Ureter (tissue), 1 donor: ENCODE measurements around the gene PF4V1. TPM values are rescaled to one million over a fixed set of nuclear protein-coding genes. Genes with fewer than 3 reads are reported as not detected.

Experiments
- DNase-seq: peaks from one replicate; pipeline ENCODE4 v3.0.0-alpha.2; 2020; ENCODE audit warnings: low spot score
- total RNA-seq: library from RNA; stranded (reverse); gene quantifications from one replicate; pipeline ENCODE4 v1.2.4, GENCODE V29; 2023
- donor health status: DM: yes; HTN: yes; CAD: no.

Gene PF4V1
- total RNA-seq, 1 donor from 2014 or later: not detected

DNA sequence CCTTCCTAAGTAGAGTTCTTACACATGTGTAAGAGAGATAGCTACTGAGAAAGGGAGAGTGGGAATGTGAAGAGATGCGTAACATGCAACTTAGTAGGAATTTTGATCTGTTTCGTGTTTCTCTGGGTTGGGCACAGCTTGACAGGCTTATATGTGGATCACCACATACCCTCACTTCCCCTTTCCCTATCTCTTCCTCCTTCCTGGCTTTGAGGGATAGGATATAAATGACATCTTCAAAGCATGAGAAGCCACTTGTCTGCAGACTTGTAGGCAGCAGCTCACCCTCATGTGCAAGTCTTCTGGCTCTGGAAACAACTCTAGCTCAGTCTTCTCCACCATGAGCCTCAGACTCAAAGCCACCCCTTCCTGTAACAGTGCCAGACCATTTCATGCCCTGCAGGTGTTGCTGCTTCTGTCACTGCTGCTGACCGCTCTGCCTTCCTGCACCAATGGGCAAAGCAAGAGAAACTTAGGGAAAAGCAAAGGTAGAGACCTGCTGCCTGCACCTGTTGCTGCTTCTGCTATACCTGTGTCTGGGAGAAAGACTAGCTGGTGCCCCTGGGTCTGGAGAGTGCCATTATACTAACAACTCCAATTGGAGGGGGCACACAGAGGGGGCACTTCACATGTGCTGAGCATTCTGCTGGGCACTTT lies 5.4 kb upstream of the PF4V1 start:
- DNase-seq: no peak

DNA sequence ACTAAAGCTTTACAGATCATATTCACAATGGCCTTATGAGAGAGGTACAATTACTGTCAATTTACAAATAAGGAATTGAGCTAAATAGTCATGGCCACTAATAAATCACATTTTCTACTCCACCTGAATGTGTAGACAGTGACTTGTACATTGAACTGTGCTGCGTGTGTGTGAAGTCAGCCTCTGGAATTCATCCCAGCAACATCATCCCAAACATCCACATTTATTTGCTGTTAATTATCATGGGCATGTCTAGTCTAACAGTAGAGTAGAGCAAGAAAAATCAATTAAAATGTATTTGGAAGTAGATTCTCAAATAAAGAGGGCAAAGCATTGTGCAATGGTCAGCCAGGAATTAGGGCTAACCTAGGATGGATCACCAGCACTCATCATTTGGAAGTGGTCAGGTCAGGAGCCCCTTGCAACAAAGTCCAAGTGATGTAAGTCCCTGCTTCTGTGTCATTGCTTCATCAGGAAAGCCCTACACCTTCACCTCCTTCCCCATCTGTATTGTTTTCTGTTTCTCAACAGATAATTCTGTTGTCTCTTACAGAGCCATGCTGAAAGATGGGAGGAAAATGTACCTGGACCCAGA lies 4.8 kb upstream of the PF4V1 start:
- DNase-seq: no peak

DNA sequence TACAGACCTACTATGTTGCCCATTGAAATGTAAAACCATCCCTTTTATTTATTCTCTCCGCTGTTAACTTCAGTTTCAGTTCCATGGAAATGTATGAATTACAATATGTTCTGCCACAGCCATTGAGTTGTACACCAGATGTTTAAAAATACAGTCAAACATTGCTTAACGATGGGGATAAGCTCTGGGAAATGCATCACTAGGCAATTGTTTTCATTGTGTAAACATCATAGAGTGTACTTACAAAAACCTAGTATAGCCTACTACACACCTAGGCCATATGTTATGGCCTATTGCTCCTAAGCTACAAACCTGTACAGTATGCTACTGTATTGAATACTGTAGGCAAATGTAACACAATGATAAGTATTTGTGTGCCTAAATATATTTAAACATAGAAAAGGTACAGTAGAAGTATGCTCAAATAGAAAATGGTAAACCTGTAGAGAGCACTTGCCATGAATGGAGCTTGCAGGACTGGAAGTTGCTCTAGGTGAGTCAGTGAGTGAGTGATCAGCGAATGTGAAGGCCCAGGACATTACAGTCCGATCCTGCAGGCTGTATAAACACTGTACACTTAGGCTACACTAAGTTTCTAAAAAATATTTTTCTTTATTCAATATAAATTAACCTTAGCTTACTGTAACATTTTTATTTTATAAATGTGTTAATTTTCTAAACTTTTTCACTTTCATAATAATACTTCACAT lies 2.7 kb upstream of the PF4V1 start:
- no peak for DNase-seq

DNA sequence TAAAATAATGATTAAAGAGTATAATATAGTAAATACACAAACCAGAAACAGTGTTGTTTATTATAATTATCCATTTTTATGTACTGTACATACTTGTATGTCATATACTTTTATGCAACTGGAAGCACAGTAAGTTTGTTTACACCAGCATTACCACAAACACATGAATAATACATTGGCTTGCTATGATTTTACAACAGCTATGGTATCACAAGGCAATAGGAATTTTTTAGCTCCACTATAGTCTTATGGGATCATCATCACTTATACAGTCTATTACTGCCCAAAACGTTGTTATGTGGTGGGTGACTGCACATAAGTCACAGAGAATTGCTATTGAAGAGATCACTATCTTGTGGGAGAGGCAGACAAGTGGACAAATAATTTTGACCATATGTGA lies 1.8 kb upstream of the PF4V1 start:
- DNase-seq: no peak

DNA sequence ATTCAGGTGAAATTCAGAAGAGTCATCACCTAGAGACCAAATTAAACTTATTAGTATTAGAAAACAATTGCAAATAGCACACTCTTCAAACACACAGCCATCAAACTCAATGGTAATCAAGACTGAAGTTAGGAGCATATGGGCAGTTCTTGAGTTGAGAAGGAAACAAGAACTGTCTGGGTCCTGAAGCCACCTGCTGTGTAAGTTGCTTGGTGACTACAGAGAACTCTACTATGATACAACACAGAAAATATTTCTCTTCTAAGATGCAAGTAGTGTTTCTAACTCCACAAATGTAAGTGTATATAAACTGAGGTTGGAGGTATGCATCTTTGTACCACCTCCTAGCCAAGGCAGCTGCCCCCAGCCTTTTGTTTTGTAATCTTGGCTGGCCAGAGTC lies 325 bp upstream of the PF4V1 start:
- DNase-seq: no peak

DNA sequence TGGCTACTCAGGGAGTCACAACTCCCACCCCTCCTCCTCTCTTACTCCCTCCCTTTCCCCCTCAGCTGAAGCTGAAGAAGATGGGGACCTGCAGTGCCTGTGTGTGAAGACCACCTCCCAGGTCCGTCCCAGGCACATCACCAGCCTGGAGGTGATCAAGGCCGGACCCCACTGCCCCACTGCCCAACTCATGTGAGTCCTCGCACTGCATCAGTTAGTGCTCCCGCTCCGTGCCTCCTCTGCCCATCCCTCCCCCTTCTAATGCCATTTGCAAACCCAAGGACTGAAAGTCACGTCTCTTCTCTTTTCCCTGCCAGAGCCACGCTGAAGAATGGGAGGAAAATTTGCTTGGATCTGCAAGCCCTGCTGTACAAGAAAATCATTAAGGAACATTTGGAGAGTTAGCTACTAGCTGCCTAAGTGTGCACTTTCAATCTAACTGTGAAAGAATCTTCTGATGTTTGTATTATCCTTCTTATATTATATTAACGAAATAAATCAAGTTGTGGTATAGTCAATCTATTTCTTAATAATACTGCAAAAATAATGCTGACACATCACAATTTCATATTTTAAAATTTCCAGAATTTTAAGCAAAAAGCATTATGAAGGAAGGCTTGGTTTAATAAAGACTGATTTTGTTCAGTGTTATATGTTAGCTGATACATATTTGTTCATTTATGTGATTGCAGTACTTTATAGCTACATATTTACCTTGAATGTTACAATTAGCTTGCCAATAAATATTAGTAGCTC lies 800 bp downstream of the PF4V1 start:
- no peak for DNase-seq

DNA sequence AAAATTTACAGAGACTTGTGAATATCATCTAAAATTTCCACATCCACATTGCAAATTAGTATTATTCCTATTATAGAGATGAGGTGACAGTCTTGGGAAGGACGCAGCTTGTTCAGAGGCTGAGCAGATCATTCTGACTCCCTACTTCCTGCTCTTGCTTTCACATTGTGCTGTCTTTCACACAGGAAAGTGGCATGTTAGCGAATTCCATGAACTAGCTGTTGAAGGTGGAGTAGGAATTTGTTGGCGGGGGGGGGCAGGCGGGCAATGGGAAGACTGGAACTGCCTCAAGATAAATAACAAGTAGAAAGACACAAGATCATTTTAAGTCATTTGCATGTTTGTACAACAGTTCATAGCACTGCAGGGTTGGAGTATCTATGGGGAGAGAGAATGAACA lies 2.3 kb downstream of the PF4V1 start:
- DNase-seq: no peak

DNA sequence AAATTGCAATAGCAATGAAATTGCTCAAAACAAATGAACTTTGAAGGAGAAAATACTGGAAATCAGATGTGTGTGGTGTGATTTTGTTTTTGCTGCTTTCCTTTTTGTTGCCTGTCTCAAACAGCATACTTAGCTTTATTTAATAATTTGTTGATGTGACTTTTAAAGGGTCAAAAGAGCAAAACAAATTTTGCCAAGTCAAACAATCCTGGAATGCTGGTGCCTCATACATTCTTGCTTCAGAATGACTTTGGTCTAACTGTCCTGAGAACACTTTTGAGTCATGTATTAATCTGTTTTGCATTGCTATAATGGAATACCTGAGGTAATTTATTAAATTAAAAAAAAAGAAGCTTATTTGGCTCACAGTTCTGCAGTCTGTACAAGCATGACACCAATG lies 3.4 kb downstream of the PF4V1 start:
- DNase-seq: no peak

DNA sequence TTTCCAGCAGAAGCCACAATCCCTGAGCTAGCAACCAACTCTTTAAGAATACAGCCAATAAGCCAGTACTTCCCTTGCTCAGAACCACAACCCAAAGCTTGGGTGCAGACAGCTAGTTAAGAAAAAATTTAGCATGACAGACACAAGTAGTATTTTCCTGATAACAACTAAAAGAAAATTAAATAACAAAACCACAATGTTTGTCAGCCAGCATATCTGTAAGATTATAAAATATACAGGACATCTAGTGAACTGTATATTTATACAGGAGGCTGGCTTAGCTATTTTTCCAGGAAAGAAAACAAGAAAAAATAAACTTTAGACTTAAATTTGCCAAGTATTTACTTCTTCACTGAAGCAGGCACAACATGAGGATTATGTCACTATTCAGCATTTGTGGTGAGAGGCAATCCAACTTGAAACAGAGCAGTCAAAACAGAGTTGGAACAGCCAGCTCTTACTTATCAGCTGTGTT lies 6.6 kb downstream of the PF4V1 start:
- no peak for DNase-seq

DNA sequence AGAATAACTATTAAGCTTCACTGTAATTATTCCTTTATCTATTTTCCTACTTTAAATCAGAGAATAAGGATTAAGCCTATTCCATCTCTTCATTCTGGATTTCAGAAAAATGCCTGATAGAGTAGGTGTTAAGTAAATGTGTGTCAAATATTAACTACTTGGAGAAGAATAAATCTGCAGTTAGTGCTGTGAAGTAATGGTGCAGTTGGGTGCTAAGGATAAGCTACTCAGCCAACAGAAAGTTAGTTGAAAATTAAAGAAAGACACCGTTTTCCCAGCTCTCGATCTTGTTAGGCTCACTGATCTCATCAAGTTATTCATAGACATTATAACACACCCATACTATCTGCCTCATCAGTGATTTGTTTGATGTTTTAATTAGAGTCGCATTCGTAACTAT lies 7.1 kb downstream of the PF4V1 start:
- no peak for DNase-seq

DNA sequence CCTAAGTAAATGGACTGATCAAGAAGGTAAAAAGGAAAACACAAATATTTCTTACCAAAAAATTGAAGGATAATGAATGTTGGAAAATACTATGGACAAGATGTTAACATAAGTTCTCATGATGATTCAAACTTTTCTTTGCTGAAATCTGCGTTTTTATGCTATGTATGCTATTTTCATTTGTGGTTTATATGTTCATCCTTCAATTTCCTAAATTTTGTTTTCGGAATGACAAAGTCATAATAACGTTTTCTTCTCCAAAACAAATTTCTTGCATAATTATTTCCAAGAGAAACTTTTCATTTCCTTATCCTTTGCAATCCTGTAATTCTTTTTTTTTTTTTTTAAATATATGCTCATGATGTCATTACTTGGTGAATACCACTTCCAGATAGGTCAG lies 7.8 kb downstream of the PF4V1 start:
- DNase-seq: no peak

DNA sequence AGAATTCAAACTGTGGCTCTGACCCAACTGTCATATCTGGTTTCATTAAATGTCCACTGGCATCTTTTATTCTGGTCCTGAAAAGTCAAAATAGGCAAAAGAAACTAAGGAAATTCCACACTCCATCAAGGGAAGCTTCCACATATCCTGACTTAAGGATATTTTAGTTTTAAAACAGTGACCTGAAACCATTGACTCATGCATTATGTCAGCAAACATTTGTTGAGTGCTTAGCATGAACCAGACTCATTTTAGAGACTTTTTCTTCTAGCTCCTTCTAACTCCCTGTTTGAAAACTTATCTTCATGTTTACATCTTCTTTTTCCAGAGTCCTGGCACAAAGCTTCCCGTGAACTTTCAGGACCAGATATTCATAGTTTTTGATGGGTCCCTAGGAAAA lies 9.2 kb downstream of the PF4V1 start:
- no peak for DNase-seq

DNA sequence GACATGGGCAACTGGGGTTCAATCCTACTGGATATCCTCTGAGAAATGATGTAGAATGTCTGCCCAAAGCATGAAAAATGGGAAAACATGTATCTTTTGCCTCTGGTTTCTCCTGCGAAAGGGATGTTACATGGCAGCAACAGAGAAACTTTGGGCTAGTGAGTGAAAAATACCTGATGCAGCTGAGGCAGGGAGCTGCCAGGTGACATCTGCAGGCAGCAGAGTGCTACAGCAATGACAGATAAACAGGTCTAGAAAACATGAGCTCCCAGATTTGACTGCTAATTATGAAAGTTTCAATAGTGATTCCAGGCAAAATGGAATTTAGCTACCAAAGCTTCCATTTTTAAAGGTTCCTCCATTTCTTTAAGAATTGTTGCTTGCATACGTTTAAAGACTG lies 11.3 kb downstream of the PF4V1 start:
- no peak for DNase-seq

DNA sequence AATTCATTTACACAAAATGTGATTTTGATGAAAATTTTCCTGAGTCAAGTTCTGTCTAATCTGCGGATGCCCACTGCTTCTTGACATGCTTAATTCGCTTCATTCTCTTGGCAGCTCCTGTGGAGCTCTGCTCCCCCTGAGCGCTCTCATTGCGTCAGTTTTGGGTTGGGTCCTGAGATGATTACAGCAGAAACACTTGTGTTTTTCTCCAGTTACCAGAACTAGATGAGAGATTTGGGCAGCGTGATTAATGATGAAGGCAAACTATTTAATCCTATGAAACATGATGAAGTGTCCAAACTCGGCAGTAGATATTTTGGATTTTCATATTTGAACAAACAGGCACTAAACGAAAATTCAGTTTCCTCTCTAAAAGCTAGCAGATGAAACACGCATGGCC lies 11.9 kb downstream of the PF4V1 start:
- DNase-seq: no peak

DNA sequence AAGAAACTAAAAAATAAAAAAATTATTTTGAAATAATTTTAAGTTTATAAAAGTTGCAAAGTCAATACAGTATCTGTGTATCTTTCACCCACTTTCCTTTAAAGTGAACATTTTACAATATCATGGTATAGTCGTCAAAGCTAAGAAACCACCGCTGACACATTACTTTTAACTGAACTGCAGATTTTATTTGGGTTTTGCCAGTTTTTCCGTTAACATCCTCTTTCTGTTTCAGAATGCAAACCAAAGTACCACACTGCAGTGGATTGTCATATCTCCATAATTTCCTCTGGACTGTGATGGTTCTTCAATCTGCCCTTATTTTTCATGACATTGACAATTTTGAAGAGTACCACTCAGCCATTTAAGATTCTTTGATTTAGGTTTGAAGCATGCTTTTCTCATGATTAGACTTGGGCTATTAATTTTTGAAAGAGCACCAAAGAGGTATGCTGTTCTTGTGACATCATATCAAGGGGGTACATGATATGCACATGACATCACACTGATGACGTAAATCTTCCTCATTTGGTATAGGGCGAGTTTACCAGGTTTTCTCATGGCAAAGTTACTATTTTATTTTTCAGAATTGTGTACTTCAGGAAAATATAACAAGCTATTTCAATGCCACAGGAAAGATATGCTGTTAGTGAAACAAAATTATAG lies 12.5 kb downstream of the PF4V1 start:
- DNase-seq: no peak

DNA sequence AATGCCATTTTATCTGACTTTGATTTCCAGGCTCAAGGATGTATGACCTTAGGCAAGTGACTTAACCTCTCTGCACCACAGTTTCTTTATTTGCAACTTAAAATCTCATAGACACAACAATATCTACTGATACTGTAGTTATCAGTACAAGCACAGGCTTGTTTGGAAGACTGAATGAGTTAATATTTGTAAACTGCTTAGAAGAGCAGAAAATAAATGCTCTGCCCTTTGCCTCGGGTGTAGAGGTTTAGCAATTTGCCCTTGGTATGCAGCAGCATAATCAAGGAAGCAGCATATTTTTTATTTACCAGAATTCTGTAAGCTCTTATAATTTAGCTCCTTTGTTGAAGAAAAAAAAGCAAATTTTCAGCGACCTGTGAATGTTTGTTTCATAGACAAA lies 13.2 kb downstream of the PF4V1 start:
- DNase-seq: no peak

DNA sequence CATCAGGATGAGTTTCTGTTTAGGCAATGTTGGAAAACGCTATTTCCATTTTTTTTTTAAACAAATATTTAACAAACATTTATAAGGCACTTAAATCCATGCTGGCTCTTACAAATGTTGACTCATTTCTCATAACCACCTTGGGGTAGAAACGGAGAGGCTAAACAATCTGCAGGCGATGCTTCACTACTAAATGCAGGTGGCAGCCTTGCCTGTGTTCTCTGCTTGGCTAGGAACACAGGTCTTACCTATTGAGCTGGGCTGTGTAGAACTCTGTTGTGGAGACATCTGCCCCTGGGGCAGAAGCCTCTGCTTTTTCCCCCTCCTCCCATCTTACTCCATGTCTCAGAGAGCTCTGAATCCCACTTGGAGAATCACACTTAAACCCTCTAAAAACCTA lies 14.7 kb downstream of the PF4V1 start:
- DNase-seq: no peak

DNA sequence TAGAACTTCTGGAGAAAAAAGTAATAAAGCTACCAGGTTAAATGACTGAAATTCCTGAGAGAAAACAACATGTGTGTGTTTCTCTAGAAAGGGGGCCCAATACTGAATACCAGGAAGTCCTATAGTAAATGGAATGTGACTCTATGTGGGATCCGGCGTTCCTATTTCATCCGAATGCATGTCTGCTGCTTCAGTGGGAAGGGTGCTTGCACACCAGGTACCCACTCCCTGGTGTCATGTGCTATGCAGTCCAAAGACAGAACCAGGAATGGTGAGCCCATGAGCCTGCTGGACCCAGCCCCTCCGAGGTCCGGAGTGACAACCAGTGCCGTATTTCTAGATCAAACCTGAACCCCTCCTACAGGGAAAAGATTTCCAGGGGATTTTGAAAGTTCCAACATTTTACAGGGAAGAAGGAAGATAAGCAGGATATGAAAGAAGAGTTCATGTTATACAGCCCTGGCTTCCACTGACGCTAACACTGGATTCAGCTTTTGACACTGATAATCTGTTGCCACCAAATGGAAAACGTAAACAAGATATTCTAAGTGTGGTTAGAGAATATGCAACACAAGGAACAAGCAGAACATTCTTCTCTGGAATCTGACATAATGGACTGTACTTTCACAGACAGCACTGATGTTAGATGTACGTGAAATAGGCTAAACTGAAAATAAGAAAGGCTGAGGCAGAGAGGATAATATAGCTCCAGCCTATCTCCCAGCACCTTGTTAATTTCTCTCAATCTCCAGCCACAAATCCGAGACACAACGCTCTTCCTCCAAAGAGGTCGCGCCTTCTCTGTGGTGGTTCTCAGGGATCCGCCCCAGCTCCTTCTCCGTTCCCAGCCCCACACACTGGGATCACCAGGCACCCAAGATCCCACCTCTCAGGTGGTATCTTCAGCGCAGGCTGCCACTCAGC lies 15.4 kb downstream of the PF4V1 start:
- no peak for DNase-seq

DNA sequence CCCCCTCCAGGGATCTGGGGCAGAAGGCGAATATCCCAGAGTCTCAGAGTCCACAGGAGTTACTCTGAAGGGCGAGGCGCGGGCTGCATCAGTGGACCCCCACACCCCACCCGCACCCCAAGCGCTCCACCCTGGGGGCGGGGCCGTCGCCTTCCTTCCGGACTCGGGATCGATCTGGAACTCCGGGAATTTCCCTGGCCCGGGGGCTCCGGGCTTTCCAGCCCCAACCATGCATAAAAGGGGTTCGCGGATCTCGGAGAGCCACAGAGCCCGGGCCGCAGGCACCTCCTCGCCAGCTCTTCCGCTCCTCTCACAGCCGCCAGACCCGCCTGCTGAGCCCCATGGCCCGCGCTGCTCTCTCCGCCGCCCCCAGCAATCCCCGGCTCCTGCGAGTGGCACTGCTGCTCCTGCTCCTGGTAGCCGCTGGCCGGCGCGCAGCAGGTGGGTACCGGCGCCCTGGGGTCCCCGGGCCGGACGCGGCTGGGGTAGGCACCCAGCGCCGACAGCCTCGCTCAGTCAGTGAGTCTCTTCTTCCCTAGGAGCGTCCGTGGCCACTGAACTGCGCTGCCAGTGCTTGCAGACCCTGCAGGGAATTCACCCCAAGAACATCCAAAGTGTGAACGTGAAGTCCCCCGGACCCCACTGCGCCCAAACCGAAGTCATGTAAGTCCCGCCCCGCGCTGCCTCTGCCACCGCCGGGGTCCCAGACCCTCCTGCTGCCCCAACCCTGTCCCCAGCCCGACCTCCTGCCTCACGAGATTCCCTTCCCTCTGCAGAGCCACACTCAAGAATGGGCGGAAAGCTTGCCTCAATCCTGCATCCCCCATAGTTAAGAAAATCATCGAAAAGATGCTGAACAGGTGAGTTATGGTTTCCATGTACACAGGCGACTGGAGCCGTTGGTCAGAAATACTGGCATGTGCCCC lies 16.3 kb downstream of the PF4V1 start, which contains the start of gene CXCL1:
TSS of gene CXCL1 (plus strand) at position 264 of the 926 bp plus-strand sequence. CDS start at position 342, 78 bp downstream.
- no peak for DNase-seq

DNA sequence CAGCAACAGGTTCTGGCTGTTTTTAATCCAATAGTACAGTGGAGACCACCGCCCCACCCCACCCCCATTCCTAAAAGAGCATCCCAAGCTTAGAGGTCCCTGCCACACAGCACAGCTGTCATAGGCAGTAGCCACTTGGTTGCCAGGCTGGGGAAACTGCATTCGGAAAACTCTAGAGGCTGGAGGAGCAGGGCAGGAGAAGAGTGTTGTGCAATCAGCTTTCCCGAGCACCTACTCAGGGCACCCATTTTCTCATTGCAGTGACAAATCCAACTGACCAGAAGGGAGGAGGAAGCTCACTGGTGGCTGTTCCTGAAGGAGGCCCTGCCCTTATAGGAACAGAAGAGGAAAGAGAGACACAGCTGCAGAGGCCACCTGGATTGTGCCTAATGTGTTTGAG lies 17.2 kb downstream of the PF4V1 start:
- no peak for DNase-seq
